ENCODE measurements around the gene DMP1.

The DMP1 gene, protein sequence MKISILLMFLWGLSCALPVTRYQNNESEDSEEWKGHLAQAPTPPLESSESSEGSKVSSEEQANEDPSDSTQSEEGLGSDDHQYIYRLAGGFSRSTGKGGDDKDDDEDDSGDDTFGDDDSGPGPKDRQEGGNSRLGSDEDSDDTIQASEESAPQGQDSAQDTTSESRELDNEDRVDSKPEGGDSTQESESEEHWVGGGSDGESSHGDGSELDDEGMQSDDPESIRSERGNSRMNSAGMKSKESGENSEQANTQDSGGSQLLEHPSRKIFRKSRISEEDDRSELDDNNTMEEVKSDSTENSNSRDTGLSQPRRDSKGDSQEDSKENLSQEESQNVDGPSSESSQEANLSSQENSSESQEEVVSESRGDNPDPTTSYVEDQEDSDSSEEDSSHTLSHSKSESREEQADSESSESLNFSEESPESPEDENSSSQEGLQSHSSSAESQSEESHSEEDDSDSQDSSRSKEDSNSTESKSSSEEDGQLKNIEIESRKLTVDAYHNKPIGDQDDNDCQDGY

DNA sequence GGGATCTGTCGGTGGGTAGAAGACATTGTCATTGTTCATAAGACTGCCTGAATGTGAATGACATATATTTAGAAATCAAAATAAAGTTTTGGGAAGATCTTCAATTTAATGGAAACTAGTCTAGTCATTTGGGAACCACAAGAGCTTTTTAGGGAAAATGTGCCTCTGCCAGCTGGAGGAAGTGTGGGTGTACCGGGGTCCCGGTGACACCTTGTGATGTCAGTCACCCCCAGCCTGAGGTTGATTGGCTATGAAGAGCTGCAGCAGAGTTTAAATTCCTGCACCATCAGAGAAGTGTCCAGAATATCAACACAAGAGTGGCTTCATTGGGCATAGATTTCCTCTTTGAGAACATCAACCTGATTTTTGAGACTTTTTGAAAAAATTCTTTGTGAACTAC is at the start of gene DMP1:
TSS of gene DMP1 (plus strand) at position 301 of the 400 bp plus-strand sequence. CDS start 6,213 bp downstream, outside the sequence.
- no peak for FAIRE-seq
- DNase-seq (ENCODE audit: extremely low spot score, insufficient read length, low read depth), result no peak

GRCh38 chr4:87601361-87601760 is 48.7 kb upstream of the DMP1 start:
- DNase-seq (ENCODE audit: extremely low spot score, insufficient read length, low read depth), result no peak
- FAIRE-seq, result no peak

DNA sequence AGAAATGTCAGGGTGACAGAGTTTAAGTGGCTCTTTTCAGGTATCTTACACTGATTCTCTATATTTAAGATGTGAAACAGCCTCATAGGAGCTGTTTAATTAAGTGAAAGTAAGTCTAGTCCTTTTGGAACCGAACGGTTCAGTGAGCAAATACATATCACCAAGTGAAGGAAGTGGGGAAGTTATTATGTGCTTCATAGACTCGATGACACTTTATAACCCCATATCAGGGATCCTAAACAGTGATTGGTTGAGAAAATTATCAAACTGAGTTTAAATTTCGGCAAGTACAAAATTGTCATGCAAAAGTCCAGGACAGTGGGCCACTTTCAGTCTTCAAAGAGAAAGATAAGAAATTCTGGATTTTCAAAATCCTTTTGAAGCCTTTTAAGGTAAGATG is 41.9 kb upstream of the DMP1 start, which contains the start of gene DSPP:
TSS of gene DSPP (plus strand) at position 301 of the 400 bp plus-strand sequence. CDS start 2,380 bp downstream, outside the sequence.
- no peak for DNase-seq (ENCODE audit: extremely low spot score, insufficient read length, low read depth)
- no peak for FAIRE-seq

DNA sequence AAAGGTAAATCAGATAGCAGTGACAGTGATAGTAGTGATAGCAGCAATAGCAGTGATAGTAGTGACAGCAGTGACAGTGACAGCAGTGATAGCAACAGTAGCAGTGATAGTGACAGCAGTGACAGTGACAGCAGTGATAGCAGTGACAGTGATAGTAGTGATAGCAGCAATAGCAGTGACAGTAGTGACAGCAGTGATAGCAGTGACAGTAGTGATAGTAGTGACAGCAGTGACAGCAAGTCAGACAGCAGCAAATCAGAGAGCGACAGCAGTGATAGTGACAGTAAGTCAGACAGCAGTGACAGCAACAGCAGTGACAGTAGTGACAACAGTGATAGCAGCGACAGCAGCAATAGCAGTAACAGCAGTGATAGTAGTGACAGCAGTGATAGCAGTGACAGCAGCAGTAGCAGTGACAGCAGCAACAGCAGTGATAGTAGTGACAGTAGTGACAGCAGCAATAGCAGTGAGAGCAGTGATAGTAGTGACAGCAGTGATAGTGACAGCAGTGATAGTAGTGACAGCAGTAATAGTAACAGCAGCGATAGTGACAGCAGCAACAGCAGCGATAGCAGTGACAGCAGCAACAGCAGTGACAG is 35.7 kb upstream of the DMP1 start:
- DNase-seq (ENCODE audit: extremely low spot score, insufficient read length, low read depth) (no peak), FAIRE-seq (no peak)

DNA sequence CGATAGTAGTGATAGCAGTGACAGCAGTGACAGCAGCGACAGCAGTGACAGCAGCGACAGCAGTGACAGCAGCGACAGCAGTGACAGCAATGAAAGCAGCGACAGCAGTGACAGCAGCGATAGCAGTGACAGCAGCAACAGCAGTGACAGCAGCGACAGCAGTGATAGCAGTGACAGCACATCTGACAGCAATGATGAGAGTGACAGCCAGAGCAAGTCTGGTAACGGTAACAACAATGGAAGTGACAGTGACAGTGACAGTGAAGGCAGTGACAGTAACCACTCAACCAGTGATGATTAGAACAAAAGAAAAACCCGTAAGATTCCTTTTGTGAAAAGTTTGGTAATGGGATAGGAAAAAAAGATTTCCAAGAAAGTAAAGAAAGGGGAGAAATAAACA is 33.8 kb upstream of the DMP1 start:
- FAIRE-seq (no peak), DNase-seq (ENCODE audit: extremely low spot score, insufficient read length, low read depth) (no peak)

GRCh38 chr4:87620086-87620485 is 30.0 kb upstream of the DMP1 start:
- no peak for DNase-seq (ENCODE audit: extremely low spot score, insufficient read length, low read depth)
- no peak for FAIRE-seq

GRCh38 chr4:87620491-87620890 is 29.6 kb upstream of the DMP1 start:
- FAIRE-seq, result no peak
- no peak for DNase-seq (ENCODE audit: extremely low spot score, insufficient read length, low read depth)

- DNase-seq (ENCODE audit: extremely low spot score, insufficient read length, low read depth) (no peak), FAIRE-seq (no peak)
Observed at GRCh38 chr4:87622303-87622702, 27.8 kb upstream of the DMP1 start.

GRCh38 chr4:87624698-87625097 is 25.4 kb upstream of the DMP1 start:
- DNase-seq (ENCODE audit: extremely low spot score, insufficient read length, low read depth), result no peak
- FAIRE-seq, result no peak

DNA sequence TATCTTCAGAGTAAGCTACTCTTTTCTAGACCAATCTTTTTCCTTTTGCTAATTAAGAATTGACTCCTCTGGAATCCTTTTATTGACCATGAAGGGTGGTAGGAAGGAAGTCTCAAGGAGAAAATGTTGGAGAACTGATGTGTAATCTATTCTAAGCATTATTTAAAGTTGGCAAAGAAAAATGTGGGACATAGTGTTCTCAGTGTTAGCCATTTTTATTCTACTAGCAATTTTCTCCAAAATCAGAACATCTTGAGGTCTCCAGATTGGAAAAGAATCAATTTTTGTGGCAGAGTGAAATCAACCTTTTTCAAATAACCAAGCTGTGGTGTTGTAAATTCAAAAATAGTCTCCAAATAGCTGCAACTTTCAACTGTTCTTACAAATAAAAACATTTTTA is 18.4 kb upstream of the DMP1 start:
- DNase-seq (ENCODE audit: extremely low spot score, insufficient read length, low read depth) (no peak), FAIRE-seq (no peak)

GRCh38 chr4:87632469-87632868 is 17.6 kb upstream of the DMP1 start:
- DNase-seq (ENCODE audit: extremely low spot score, insufficient read length, low read depth), result no peak
- FAIRE-seq, result no peak

GRCh38 chr4:87633243-87633642 is 16.8 kb upstream of the DMP1 start:
- FAIRE-seq (no peak), DNase-seq (ENCODE audit: extremely low spot score, insufficient read length, low read depth) (no peak)

- no peak for DNase-seq (ENCODE audit: extremely low spot score, insufficient read length, low read depth)
- no peak for FAIRE-seq
Observed at GRCh38 chr4:87644286-87644685, 5.8 kb upstream of the DMP1 start.

- DNase-seq (ENCODE audit: extremely low spot score, insufficient read length, low read depth) (no peak), FAIRE-seq (no peak)
Observed at GRCh38 chr4:87650938-87651337, 858 bp downstream of the DMP1 start.

- no peak for FAIRE-seq
- no peak for DNase-seq (ENCODE audit: extremely low spot score, insufficient read length, low read depth)
Observed at GRCh38 chr4:87651941-87652340, 1.9 kb downstream of the DMP1 start.

GRCh38 chr4:87654487-87655044 is 4.5 kb downstream of the DMP1 start:
- FAIRE-seq, result no peak
- no peak for DNase-seq (ENCODE audit: extremely low spot score, insufficient read length, low read depth)

- DNase-seq (ENCODE audit: extremely low spot score, insufficient read length, low read depth), result no peak
- FAIRE-seq, result no peak
Observed at GRCh38 chr4:87657525-87657924, 7.4 kb downstream of the DMP1 start.

DNA sequence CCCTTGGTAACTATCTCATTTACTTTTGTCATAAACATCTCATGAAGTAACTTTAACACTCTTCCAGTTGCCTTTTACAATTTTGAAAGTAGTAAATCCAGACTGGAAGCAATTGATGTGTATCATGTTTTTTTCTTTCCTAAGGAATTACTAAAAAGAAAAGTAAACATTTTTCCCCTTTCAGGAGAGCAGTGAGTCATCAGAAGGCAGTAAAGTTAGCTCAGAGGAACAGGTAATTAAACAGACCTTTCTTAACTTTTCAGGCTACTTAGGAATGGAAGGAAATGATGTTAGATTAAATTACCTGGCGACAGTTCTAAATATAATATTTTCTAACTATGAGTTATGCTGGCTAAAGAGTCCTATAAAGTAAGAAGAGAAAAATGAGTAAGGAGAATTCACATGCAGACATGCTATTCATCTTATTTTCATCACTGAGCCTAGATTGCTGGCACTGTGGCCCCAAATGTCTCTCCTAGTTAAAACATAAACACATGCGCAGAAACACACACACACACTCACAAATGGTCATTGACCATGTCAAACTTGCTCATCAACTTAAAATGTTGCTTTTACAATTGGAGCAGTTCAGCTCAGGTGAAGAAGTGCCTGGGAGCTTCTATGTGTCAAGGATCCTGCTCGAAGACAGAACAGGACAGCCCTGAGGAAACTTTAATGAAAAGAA is 9.3 kb downstream of the DMP1 start:
- DNase-seq (ENCODE audit: extremely low spot score, insufficient read length, low read depth) (no peak), FAIRE-seq (no peak)

DNA sequence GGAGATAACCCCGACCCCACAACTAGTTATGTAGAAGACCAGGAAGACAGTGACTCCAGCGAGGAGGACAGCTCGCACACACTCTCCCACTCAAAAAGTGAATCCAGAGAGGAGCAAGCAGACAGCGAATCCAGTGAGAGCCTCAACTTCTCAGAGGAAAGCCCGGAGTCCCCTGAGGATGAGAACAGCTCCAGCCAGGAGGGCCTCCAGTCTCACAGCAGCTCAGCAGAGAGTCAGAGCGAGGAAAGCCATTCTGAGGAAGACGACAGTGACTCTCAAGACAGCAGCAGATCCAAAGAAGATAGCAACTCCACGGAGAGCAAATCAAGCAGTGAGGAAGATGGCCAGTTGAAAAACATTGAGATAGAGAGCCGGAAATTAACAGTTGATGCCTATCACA is 12.8 kb downstream of the DMP1 start:
- no peak for FAIRE-seq

DNA sequence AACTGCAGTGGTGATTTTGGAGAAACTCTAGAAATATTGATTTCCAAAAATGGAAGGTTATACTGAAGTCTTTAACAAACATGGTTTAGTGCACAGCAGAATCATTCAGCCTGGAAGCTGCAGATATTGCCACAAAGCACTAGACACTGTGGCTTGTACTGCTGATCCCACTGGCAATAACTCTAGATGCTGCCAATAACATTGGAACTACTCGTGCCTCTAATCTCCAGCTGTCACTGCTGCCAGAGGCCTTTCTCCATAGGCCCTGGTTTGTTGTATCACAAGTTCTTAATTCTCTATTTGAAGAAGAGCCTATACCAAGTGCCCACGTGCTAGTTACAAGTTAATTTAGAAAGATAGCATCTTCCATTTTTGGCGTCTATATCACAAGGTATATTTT is 19.3 kb downstream of the DMP1 start:
- DNase-seq (ENCODE audit: extremely low spot score, insufficient read length, low read depth) (no peak), FAIRE-seq (no peak)

More for the DNA sequence above, 12.8 kb downstream of the DMP1 start:
- DNase-seq (ENCODE audit: extremely low spot score, insufficient read length, low read depth), result no peak

DNA sequence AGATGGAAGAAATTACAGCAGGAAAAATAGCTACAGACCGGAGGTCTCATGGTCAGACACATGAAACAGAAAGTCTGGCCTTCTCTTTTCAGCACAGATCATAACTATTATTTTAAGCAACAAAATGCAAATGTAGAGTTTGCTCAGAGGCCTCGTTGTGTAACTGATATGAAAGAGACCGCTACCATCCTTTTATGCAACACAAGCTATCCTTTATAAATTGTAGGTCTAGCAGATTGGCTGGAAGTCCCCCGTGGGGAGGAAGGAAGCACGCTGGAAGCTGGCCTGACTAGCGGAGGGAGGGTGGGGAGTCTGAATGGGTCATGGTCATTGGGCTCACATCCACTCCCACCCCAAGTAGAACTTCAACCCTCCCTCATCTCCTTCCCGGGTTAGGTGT is 27.7 kb downstream of the DMP1 start:
- FAIRE-seq, result no peak
- DNase-seq (ENCODE audit: extremely low spot score, insufficient read length, low read depth), result no peak

All from GM18507 (cell line).